ENCODE results near the gene GRIA3.
"Not testable (repeated sequence)": the region's sequence is repeated elsewhere in the genome, so short reads cannot be mapped to it uniquely, and the experiment has no call there.

GRIA3 gene

GRCh38 chrX:123504047-123504446 lies 320.0 kb downstream of the GRIA3 start:
- H2BK15ac ChIP-seq (ENCODE audit: low read length), result no peak overlapping the region
- WGBS, 2 donors (ENCODE audit: extremely low coverage in 2 of 2, insufficient read length in 2 of 2, insufficient replicate concordance in 1 of 2), result no CpG with 5 or more reads among the region's 2 CpGs
- H3K79me1 ChIP-seq (ENCODE audit: low read depth, low read length), result no peaks in the 10 kb centered on the region
- H3K4ac ChIP-seq (ENCODE audit: low read length), result no peak overlapping the region
- no peaks in the 10 kb centered on the region for H3K9me3 ChIP-seq (replicated peaks in 1 of 2; ENCODE audit: control insufficient read depth in 2 of 2, insufficient read depth in 1 of 2, low read depth in 1 of 2, low read length in 2 of 2)
- no peak overlapping the region for H2AK5ac ChIP-seq (ENCODE audit: low read depth, low read length)
- H2BK120ac ChIP-seq (ENCODE audit: low read depth, low read length), result no peak overlapping the region
- H3K36me3 ChIP-seq (replicated peaks in 1 of 2; ENCODE audit: control insufficient read depth in 2 of 2, insufficient read depth in 2 of 2, low read length in 2 of 2), result no peaks in the 10 kb centered on the region
- no peak overlapping the region for H3K4me2 ChIP-seq (ENCODE audit: insufficient read depth, low read length, poor library complexity, severe bottlenecking)
- DNase-seq (ENCODE audit: low spot score), result no peak
- H4K8ac ChIP-seq (ENCODE audit: low read depth, low read length), result no peak overlapping the region
- H3K4me1 ChIP-seq (ENCODE audit: control insufficient read depth in 2 of 2, insufficient read depth in 1 of 2, low read depth in 1 of 2, low read length in 2 of 2), result no peaks in the 10 kb centered on the region
- H3K18ac ChIP-seq (ENCODE audit: low read length), result no peak overlapping the region
- no peak overlapping the region for H4K91ac ChIP-seq (ENCODE audit: low read depth, low read length, poor library complexity)
- H3K9ac ChIP-seq (ENCODE audit: low read depth, low read length, poor library complexity), result no peak overlapping the region
- H2BK5ac ChIP-seq (ENCODE audit: low read length), result no peak overlapping the region
- no peak overlapping the region for H3K4me3 ChIP-seq (ENCODE audit: low read length in 2 of 2)
- no peak overlapping the region for H2AFZ ChIP-seq (ENCODE audit: low read length)
- no peak overlapping the region for H2BK12ac ChIP-seq (ENCODE audit: low read length)
- H3K14ac ChIP-seq (ENCODE audit: low read length), result no peak overlapping the region
- no peak overlapping the region for H3K23ac ChIP-seq (ENCODE audit: low read depth, low read length, poor library complexity)
- H3K27me3 ChIP-seq (ENCODE audit: control insufficient read depth in 3 of 3, insufficient read depth in 3 of 3, low read depth in 1 of 3, low read length in 3 of 3), result no peaks in the 10 kb centered on the region
- H3K27ac ChIP-seq (replicated peaks; ENCODE audit: low read length), result no peak overlapping the region

GRCh38 chrX:123504630-123505270 lies 320.7 kb downstream of the GRIA3 start:
- no peaks in the 10 kb centered on the region for H3K36me3 ChIP-seq (replicated peaks in 1 of 2; ENCODE audit: control insufficient read depth in 2 of 2, insufficient read depth in 2 of 2, low read length in 2 of 2)
- no CpG with 5 or more reads among the region's 3 CpGs for WGBS, 2 donors (ENCODE audit: extremely low coverage in 2 of 2, insufficient read length in 2 of 2, insufficient replicate concordance in 1 of 2)
- no peaks in the 10 kb centered on the region for H3K4me1 ChIP-seq (ENCODE audit: control insufficient read depth in 2 of 2, insufficient read depth in 1 of 2, low read depth in 1 of 2, low read length in 2 of 2)
- no peak overlapping the region for H2BK15ac ChIP-seq (ENCODE audit: low read length)
- no peaks in the 10 kb centered on the region for H3K79me1 ChIP-seq (ENCODE audit: low read depth, low read length)
- no peak overlapping the region for H3K4me3 ChIP-seq (ENCODE audit: low read length in 2 of 2)
- no peak overlapping the region for H3K23ac ChIP-seq (ENCODE audit: low read depth, low read length, poor library complexity)
- no peak overlapping the region for H2AFZ ChIP-seq (ENCODE audit: low read length)
- H4K91ac ChIP-seq (ENCODE audit: low read depth, low read length, poor library complexity), result no peak overlapping the region
- H3K4me2 ChIP-seq (ENCODE audit: insufficient read depth, low read length, poor library complexity, severe bottlenecking), result no peak overlapping the region
- no peak overlapping the region for H4K8ac ChIP-seq (ENCODE audit: low read depth, low read length)
- H2BK5ac ChIP-seq (ENCODE audit: low read length), result no peak overlapping the region
- no peaks in the 10 kb centered on the region for H3K27me3 ChIP-seq (ENCODE audit: control insufficient read depth in 3 of 3, insufficient read depth in 3 of 3, low read depth in 1 of 3, low read length in 3 of 3)
- DNase-seq (ENCODE audit: low spot score), result no peak
- H2BK120ac ChIP-seq (ENCODE audit: low read depth, low read length), result no peak overlapping the region
- no peak overlapping the region for H3K14ac ChIP-seq (ENCODE audit: low read length)
- no peak overlapping the region for H3K4ac ChIP-seq (ENCODE audit: low read length)
- no peak overlapping the region for H2AK5ac ChIP-seq (ENCODE audit: low read depth, low read length)
- H3K27ac ChIP-seq (replicated peaks; ENCODE audit: low read length), result no peak overlapping the region
- no peak overlapping the region for H2BK12ac ChIP-seq (ENCODE audit: low read length)
- no peak overlapping the region for H3K18ac ChIP-seq (ENCODE audit: low read length)
- H3K9ac ChIP-seq (ENCODE audit: low read depth, low read length, poor library complexity), result no peak overlapping the region
- no peaks in the 10 kb centered on the region for H3K9me3 ChIP-seq (replicated peaks in 1 of 2; ENCODE audit: control insufficient read depth in 2 of 2, insufficient read depth in 1 of 2, low read depth in 1 of 2, low read length in 2 of 2)

- no peak overlapping the region for H3K9ac ChIP-seq (ENCODE audit: low read depth, low read length, poor library complexity)
- no peaks in the 10 kb centered on the region for H3K36me3 ChIP-seq (replicated peaks in 1 of 2; ENCODE audit: control insufficient read depth in 2 of 2, insufficient read depth in 2 of 2, low read length in 2 of 2)
- H2BK5ac ChIP-seq (ENCODE audit: low read length), result no peak overlapping the region
- no peak overlapping the region for H2AFZ ChIP-seq (ENCODE audit: low read length)
- no CpG with 5 or more reads among the region's 6 CpGs for WGBS, 2 donors (ENCODE audit: extremely low coverage in 2 of 2, insufficient read length in 2 of 2, insufficient replicate concordance in 1 of 2)
- H2BK120ac ChIP-seq (ENCODE audit: low read depth, low read length), result no peak overlapping the region
- no peak overlapping the region for H3K14ac ChIP-seq (ENCODE audit: low read length)
- no peaks in the 10 kb centered on the region for H3K27me3 ChIP-seq (ENCODE audit: control insufficient read depth in 3 of 3, insufficient read depth in 3 of 3, low read depth in 1 of 3, low read length in 3 of 3)
- H4K8ac ChIP-seq (ENCODE audit: low read depth, low read length), result no peak overlapping the region
- no peaks in the 10 kb centered on the region for H3K4me1 ChIP-seq (ENCODE audit: control insufficient read depth in 2 of 2, insufficient read depth in 1 of 2, low read depth in 1 of 2, low read length in 2 of 2)
- no peak overlapping the region for H2BK15ac ChIP-seq (ENCODE audit: low read length)
- no peak overlapping the region for H3K4me3 ChIP-seq (ENCODE audit: low read length in 2 of 2)
- H3K18ac ChIP-seq (ENCODE audit: low read length), result no peak overlapping the region
- no peak overlapping the region for H2BK12ac ChIP-seq (ENCODE audit: low read length)
- no peak overlapping the region for H4K91ac ChIP-seq (ENCODE audit: low read depth, low read length, poor library complexity)
- H3K27ac ChIP-seq (replicated peaks; ENCODE audit: low read length), result no peak overlapping the region
- no peak for DNase-seq (ENCODE audit: low spot score)
- no peak overlapping the region for H3K4ac ChIP-seq (ENCODE audit: low read length)
- H2AK5ac ChIP-seq (ENCODE audit: low read depth, low read length), result no peak overlapping the region
- H3K4me2 ChIP-seq (ENCODE audit: insufficient read depth, low read length, poor library complexity, severe bottlenecking), result no peak overlapping the region
- H3K23ac ChIP-seq (ENCODE audit: low read depth, low read length, poor library complexity), result no peak overlapping the region
- no peaks in the 10 kb centered on the region for H3K79me1 ChIP-seq (ENCODE audit: low read depth, low read length)
- H3K9me3 ChIP-seq (replicated peaks in 1 of 2; ENCODE audit: control insufficient read depth in 2 of 2, insufficient read depth in 1 of 2, low read depth in 1 of 2, low read length in 2 of 2), result no peaks in the 10 kb centered on the region
Observed at GRCh38 chrX:123513585-123514278, 329.7 kb downstream of the GRIA3 start.

GRCh38 chrX:123514279-123514640 lies 330.2 kb downstream of the GRIA3 start:
- not testable (repeated sequence) for H2AFZ ChIP-seq (ENCODE audit: low read length); H3K23ac ChIP-seq (ENCODE audit: low read depth, low read length, poor library complexity); H3K36me3 ChIP-seq (replicated peaks in 1 of 2; ENCODE audit: control insufficient read depth in 2 of 2, insufficient read depth in 2 of 2, low read length in 2 of 2); H3K4me2 ChIP-seq (ENCODE audit: insufficient read depth, low read length, poor library complexity, severe bottlenecking); H2BK12ac ChIP-seq (ENCODE audit: low read length); H4K8ac ChIP-seq (ENCODE audit: low read depth, low read length); H2BK120ac ChIP-seq (ENCODE audit: low read depth, low read length); DNase-seq (ENCODE audit: low spot score); H3K9ac ChIP-seq (ENCODE audit: low read depth, low read length, poor library complexity); H3K4me1 ChIP-seq (ENCODE audit: control insufficient read depth in 2 of 2, insufficient read depth in 1 of 2, low read depth in 1 of 2, low read length in 2 of 2); H3K4ac ChIP-seq (ENCODE audit: low read length); H3K27ac ChIP-seq (replicated peaks; ENCODE audit: low read length); H3K79me1 ChIP-seq (ENCODE audit: low read depth, low read length); H2AK5ac ChIP-seq (ENCODE audit: low read depth, low read length); H4K91ac ChIP-seq (ENCODE audit: low read depth, low read length, poor library complexity); H2BK5ac ChIP-seq (ENCODE audit: low read length); H3K4me3 ChIP-seq (ENCODE audit: low read length in 2 of 2); H3K27me3 ChIP-seq (ENCODE audit: control insufficient read depth in 3 of 3, insufficient read depth in 3 of 3, low read depth in 1 of 3, low read length in 3 of 3); H3K14ac ChIP-seq (ENCODE audit: low read length); H2BK15ac ChIP-seq (ENCODE audit: low read length); H3K18ac ChIP-seq (ENCODE audit: low read length); H3K9me3 ChIP-seq (replicated peaks in 1 of 2; ENCODE audit: control insufficient read depth in 2 of 2, insufficient read depth in 1 of 2, low read depth in 1 of 2, low read length in 2 of 2)
- WGBS, 2 donors (ENCODE audit: extremely low coverage in 2 of 2, insufficient read length in 2 of 2, insufficient replicate concordance in 1 of 2), result no CpG with 5 or more reads among the region's 26 CpGs
